HepG2 (cell line): ENCODE data around the gene AXIN2. TPM values are rescaled to one million over a fixed set of nuclear protein-coding genes. Genes with fewer than 3 reads are reported as not detected.
A peak's percentile ranks its signal among the peaks of the same experiment; 100 is the strongest.

Experiments used
- ATAC-seq: fragments of 200-7000 bp; cut with Tn5 transposase; 3 replicates; pipeline ENCODE4 v1.9.1; 2020; ENCODE audit warnings: mild to moderate bottlenecking, moderate library complexity
- BruUV-seq: library from RNA; stranded (reverse); fragments of 400-500 nt; replicated peaks from 2 replicates; lab custom pipeline; 2021; lab: Mats Ljungman, UMichigan
- CTCF ChIA-PET: fragments of 300-600 bp; formaldehyde crosslinking; extraction: SDS; loops from one replicate; lab custom pipeline; 2021; ENCODE audit warnings: low total read pairs, inconsistent platforms, low intra/inter-chr PET ratio; lab: Yijun Ruan, JAX
- POLR2A ChIA-PET: fragments of 350-600 bp; sonication (Branson Sonifier 250); formaldehyde crosslinking; loops from one replicate; lab custom pipeline; 2020; ENCODE audit warnings: antibody characterized with exemption, inconsistent platforms; lab: Yijun Ruan, JAX
- DNase-seq: peaks from one replicate; pipeline ENCODE4 v3.0.0-alpha.2; 2015; ENCODE audit warnings: low spot score
- FAIRE-seq: peaks from 3 replicates; lab custom pipeline; 2011; peaks lifted over from hg19 to GRCh38; lab: Jason Lieb, UNC
- H2AFZ ChIP-seq: one replicate; pipeline ENCODE4 v1.6.1; 2011; ENCODE audit warnings: low read length, inconsistent platforms
- H3K27ac ChIP-seq: fragments of 300-600 bp; 3 replicates; pipeline ENCODE4 v1.8.0; 2011; ENCODE audit warnings: mixed run types, mild to moderate bottlenecking, mixed read lengths, low read length, inconsistent platforms; ENCODE audit not compliant: insufficient read depth; ENCODE audit errors: extremely low read length
- H3K27me3 ChIP-seq, 2 experiments: fragments of 200-600 bp in 1 of 2; 2 replicates in 1 of 2; 3 replicates in 1 of 2; pipeline versions ENCODE4 v1.6.0 to v1.8.0; 2011; ENCODE audit warnings: low read length in 2 of 2, mild to moderate bottlenecking in 2 of 2, moderate library complexity in 2 of 2, inconsistent platforms in 1 of 2; ENCODE audit not compliant: insufficient read depth in 2 of 2, control insufficient read depth in 1 of 2
- H3K36me3 ChIP-seq, 2 experiments: fragments of 200-600 bp in 1 of 2; replicated peaks in 1 of 2; 2 replicates in 1 of 2; 3 replicates in 1 of 2; pipeline versions ENCODE4 v1.5.1 to v1.8.0; 2011; ENCODE audit warnings: low read length in 2 of 2, inconsistent platforms in 1 of 2; ENCODE audit not compliant: insufficient read depth in 2 of 2, control insufficient read depth in 1 of 2
- H3K4me1 ChIP-seq: 2 replicates; pipeline ENCODE4 v1.5.1; 2012; ENCODE audit warnings: low read length, inconsistent platforms; ENCODE audit not compliant: insufficient read depth
- H3K4me2 ChIP-seq: 2 replicates; pipeline ENCODE4 v1.6.0; 2011; ENCODE audit warnings: low read depth, low read length, inconsistent platforms
- H3K4me3 ChIP-seq, 3 experiments: fragments of 200-600 bp in 1 of 3; sonication (generic), shearing (Covaris generic) in 1 of 3; replicated peaks in 1 of 3; 2 replicates each; pipeline ENCODE4 v1.5.1; 2011 to 2016; ENCODE audit warnings: low read length in 3 of 3, inconsistent platforms in 2 of 3, low read depth in 2 of 3, mild to moderate bottlenecking in 2 of 3, control low read depth in 1 of 3, mixed read lengths in 1 of 3; ENCODE audit not compliant: insufficient read depth in 1 of 3
- H3K79me2 ChIP-seq: one replicate; pipeline ENCODE4 v1.6.1; 2011; ENCODE audit warnings: low read length, inconsistent platforms; ENCODE audit not compliant: insufficient read depth
- H3K9ac ChIP-seq: 2 replicates; pipeline ENCODE4 v1.6.0; 2011; ENCODE audit warnings: mild to moderate bottlenecking, low read depth, low read length, inconsistent platforms; ENCODE audit not compliant: insufficient read depth
- H3K9me3 ChIP-seq: 2 replicates; pipeline ENCODE4 v1.5.1; 2012; ENCODE audit warnings: mild to moderate bottlenecking, low read length
- H4K20me1 ChIP-seq: 2 replicates; pipeline ENCODE4 v1.6.0; 2011; ENCODE audit warnings: inconsistent platforms, mild to moderate bottlenecking, low read length, moderate library complexity; ENCODE audit not compliant: insufficient read depth
- AGO2 ChIP-seq: fragments of 200-400 bp; formaldehyde crosslinking; optimal IDR thresholded peaks from 2 replicates; pipeline ENCODE3; 2017; ENCODE audit warnings: mild to moderate bottlenecking, low read depth, low read length, moderate library complexity
- AHR ChIP-seq: IDR thresholded peaks from 2 replicates; pipeline ENCODE4 v1.6.1; 2018; ENCODE audit warnings: missing genetic modification reagents, missing compliant biosample characterization
- CEBPB ChIP-seq: IDR thresholded peaks from 2 replicates; pipeline ENCODE4 v1.6.1; 2011; ENCODE audit warnings: low read depth, low read length, improper control_type of control experiment, borderline replicate concordance
- KLF15 ChIP-seq: sonication (generic); formaldehyde crosslinking; IDR thresholded peaks from 2 replicates; pipeline ENCODE4 v1.8.1; 2023; ENCODE audit warnings: borderline replicate concordance, mild to moderate bottlenecking, inconsistent platforms, missing genetic modification reagents, mixed read lengths
- MIER2 ChIP-seq: IDR thresholded peaks from 2 replicates; pipeline ENCODE4 v1.6.1; 2016; ENCODE audit warnings: missing biosample characterization, missing genetic modification reagents
- MXI1 ChIP-seq: IDR thresholded peaks from 3 replicates; pipeline ENCODE4 v1.6.1; 2012; ENCODE audit warnings: low read depth, low read length, inconsistent platforms, borderline replicate concordance
- NR3C1 ChIP-seq: sonication (generic); formaldehyde crosslinking; IDR thresholded peaks from 2 replicates; pipeline ENCODE4 v1.4.0; 2020; ENCODE audit warnings: missing genetic modification reagents
- POLR2A ChIP-seq, 2 experiments: IDR thresholded peaks; 2 replicates each; pipeline ENCODE4 v1.6.1; 2011; ENCODE audit warnings: low read depth in 2 of 2, low read length in 2 of 2, mild to moderate bottlenecking in 1 of 2, moderate library complexity in 1 of 2; ENCODE audit not compliant: insufficient read depth in 1 of 2
- RBM22 ChIP-seq: fragments of 200-400 bp; formaldehyde crosslinking; optimal IDR thresholded peaks from 2 replicates; pipeline ENCODE3; 2017; ENCODE audit warnings: mild to moderate bottlenecking, low read length, moderate library complexity
- RELA ChIP-seq: sonication (generic); formaldehyde crosslinking; IDR thresholded peaks from 2 replicates; pipeline ENCODE4 v1.4.0; 2020; ENCODE audit warnings: missing genetic modification reagents
- SAFB2 ChIP-seq: sonication (generic); formaldehyde crosslinking; IDR thresholded peaks from 2 replicates; pipeline ENCODE4 v1.5.1; 2020; ENCODE audit warnings: missing genetic modification reagents, low read depth, mild to moderate bottlenecking, borderline replicate concordance
- ZBTB2 ChIP-seq: sonication (generic); formaldehyde crosslinking; IDR thresholded peaks from 2 replicates; pipeline ENCODE4 v1.8.0; 2022; ENCODE audit warnings: low read depth, missing genetic modification reagents
- ZNF292 ChIP-seq: sonication (generic); formaldehyde crosslinking; IDR thresholded peaks from 2 replicates; pipeline ENCODE4 v1.8.1; 2022; ENCODE audit warnings: mild to moderate bottlenecking, low read depth, missing genetic modification reagents, borderline replicate concordance
- ZNF367 ChIP-seq: sonication (generic); formaldehyde crosslinking; IDR thresholded peaks from 2 replicates; pipeline ENCODE4 v1.4.0; 2020; ENCODE audit warnings: missing genetic modification reagents, borderline replicate concordance
- ZNF687 ChIP-seq: sonication (generic); formaldehyde crosslinking; IDR thresholded peaks from 2 replicates; pipeline ENCODE4 v1.5.1; 2020; ENCODE audit warnings: mild to moderate bottlenecking, missing genetic modification reagents, moderate library complexity
- ZNF75D ChIP-seq: sonication (generic); formaldehyde crosslinking; IDR thresholded peaks from 2 replicates; pipeline ENCODE4 v1.8.1; 2023; ENCODE audit warnings: missing genetic modification reagents, mild to moderate bottlenecking, borderline replicate concordance
- WGBS: methylation state at CpG from one replicate; pipeline ENCODE4 v1.1.6; 2017; ENCODE audit warnings: low lambda C conversion rate; 5-methylcytosine and 5-hydroxymethylcytosine counted together
- in situ Hi-C: cut with HindIII; loops from 2 replicates; pipeline ENCODE4 v1.10.0; 2017; ENCODE audit warnings: low pct_unique_long_range_greater_than_20kb; ENCODE audit not compliant: extremely low pct_ligation_motif_present
- intact Hi-C: fragments of 100-400 bp; cut with micrococcal nuclease; formaldehyde crosslinking; loops from one replicate; pipeline ENCODE4 v1.10.0; 2022; ENCODE audit not compliant: unreplicated experiment
- polyA plus RNA-seq, 8 experiments: library from polyadenylated mRNA; depleted of rRNA in 3 of 8; stranded (reverse) in 7 of 8; unstranded in 1 of 8; fragments of >200 nt; fragmentation: Illumina TruSeq in 4 of 8; extraction: Trizol in 4 of 8; gene quantifications; 2 replicates each; pipeline versions ENCODE4 v1.2.1 to v1.2.3, GENCODE V29; 2011 to 2016; ENCODE audit warnings: low read depth in 4 of 8, missing spikeins in 1 of 8, mixed read lengths in 1 of 8; ENCODE audit not compliant: insufficient read depth in 1 of 8
- total RNA-seq, 5 experiments: library from RNA; depleted of rRNA; stranded (reverse); fragments of >200 nt; fragmentation: Illumina TruSeq; extraction: Trizol; gene quantifications; 2 replicates each; pipeline ENCODE4 v1.2.3, GENCODE V29; 2016; ENCODE audit warnings: low read depth in 1 of 5

Gene AXIN2
- total and polyA plus RNA-seq, 2 of the 13 experiments (the other 11 are each of a cell fraction or from before 2014, with no cell fraction given) = 58.6 to 63.4 TPM

- TF ChIP-seq ZNF75D (CRISPR knock-in tag) = 0 out of 2 replicates have a peak, but pooled peaks have one; percentile 61
- no peak for TF ChIP-seq NR3C1 (CRISPR knock-in tag)
- TF ChIP-seq CEBPB = no peak
- no peak for TF ChIP-seq RELA (CRISPR knock-in tag)
- TF ChIP-seq RBM22 = peak; percentile 93
- TF ChIP-seq POLR2A (IDR thresholded peaks at IDR 0.05; ENCODE audit: insufficient read depth in 1 of 2, low read depth in 2 of 2, low read length in 2 of 2) = peak in 1 of 2 experiments; percentile 35; a peak in 1 of 4 replicates
These were observed 14.9 kb downstream of the AXIN2 start (continued) for GRCh38 chr17:65546579-65546978.

- H3K79me2 ChIP-seq = peaks cover 44% of the 10 kb centered on the region
- ChIA-PET CTCF (no interaction called here), POLR2A (interaction anchor here (1.3 kb wide), 1 partner anchor 11 kb away, joined by 4 read pairs; no protein-coding TSS in a partner anchor)
- no TSS peak for BruUV-seq
- H3K4me1 ChIP-seq = peaks cover 35% of the 10 kb centered on the region
- ATAC-seq (no peak), DNase-seq (no peak), FAIRE-seq (no peak)
- H3K4me2 ChIP-seq = no peak overlapping the region
- peaks cover 65 to 97% of the 10 kb centered on the region in 2 experiments for H3K36me3 ChIP-seq
- WGBS = 97% methylated on average over 17 of the region's 17 CpGs
- H4K20me1 ChIP-seq = peaks cover 32% of the 10 kb centered on the region
- intact Hi-C loops = no loop called here
- no peak overlapping the region for H3K9ac ChIP-seq
- in situ Hi-C loops = loop anchor here (5.0 to 25.0 kb wide), 2 partner anchors 254 to 616 kb away; no protein-coding TSS in a partner anchor
- H2AFZ ChIP-seq = no peak overlapping the region
- no peaks in the 10 kb centered on the region for H3K9me3 ChIP-seq
- TF ChIP-seq KLF15 (no peak), MXI1 (no peak), ZNF687 (peak; percentile 10; the same call in 1 of the 2 replicates), ZNF292 (CRISPR knock-in tag) (no peak), ZNF367 (CRISPR knock-in tag) (no peak), ZBTB2 (CRISPR knock-in tag) (no peak), SAFB2 (CRISPR knock-in tag) (no peak), AHR (CRISPR knock-in tag) (no peak), RBM22 (peak; percentile 0), AGO2 (peak; percentile 94), MIER2 (CRISPR knock-in tag) (no peak)
- no peaks in the 10 kb centered on the region for H3K27me3 ChIP-seq
- no peak overlapping the region for H3K4me3 ChIP-seq
- H3K27ac ChIP-seq = no peak overlapping the region
These were observed 15.5 kb downstream of the AXIN2 start for GRCh38 chr17:65545705-65546523.
